HG03175 (cell line): ENCODE results near the gene SHANK3.
"Not testable (repeated sequence)": the region's sequence is repeated elsewhere in the genome, so short reads cannot be mapped to it uniquely, and the experiment has no call there.

Experiments
- ATAC-seq: cut with Tn5 transposase; IDR thresholded peaks from one replicate; pipeline ENCODE4 v1.9.1; 2021; ENCODE audit warnings: mild to moderate bottlenecking, moderate library complexity; ENCODE audit not compliant: unreplicated experiment

SHANK3 gene

GRCh38 chr22:50653256-50653655 lies 19.4 kb upstream of the SHANK3 start:
- no peak for ATAC-seq

- not testable (repeated sequence) for ATAC-seq
Measured at GRCh38 chr22:50654664-50655063, 18.0 kb upstream of the SHANK3 start.

GRCh38 chr22:50656122-50657070 lies 16.2 kb upstream of the SHANK3 start:
- ATAC-seq: no peak

GRCh38 chr22:50657925-50658324 lies 14.7 kb upstream of the SHANK3 start:
- no peak for ATAC-seq

GRCh38 chr22:50659711-50660110 lies 12.9 kb upstream of the SHANK3 start:
- not testable (repeated sequence) for ATAC-seq

- ATAC-seq: no peak
Measured at GRCh38 chr22:50660306-50660705, 12.3 kb upstream of the SHANK3 start.

- ATAC-seq: no peak
Measured at GRCh38 chr22:50665212-50665611, 7.4 kb upstream of the SHANK3 start.

GRCh38 chr22:50665738-50666137 lies 6.9 kb upstream of the SHANK3 start:
- ATAC-seq: no peak

- ATAC-seq: no peak
Measured at GRCh38 chr22:50670513-50670912, 2.1 kb upstream of the SHANK3 start.

GRCh38 chr22:50670914-50671538 lies 1.6 kb upstream of the SHANK3 start:
- ATAC-seq: no peak

GRCh38 chr22:50671641-50672040 lies 982 bp upstream of the SHANK3 start:
- no peak for ATAC-seq

- ATAC-seq: no peak
Measured at GRCh38 chr22:50672041-50672440, 582 bp upstream of the SHANK3 start.

- no peak for ATAC-seq
Measured at GRCh38 chr22:50673231-50674129, 857 bp downstream of the SHANK3 start.

GRCh38 chr22:50674130-50674500 lies 1.5 kb downstream of the SHANK3 start:
- ATAC-seq: no peak

GRCh38 chr22:50674606-50675552 lies 2.3 kb downstream of the SHANK3 start:
- no peak for ATAC-seq

GRCh38 chr22:50675553-50676179 lies 3.0 kb downstream of the SHANK3 start:
- ATAC-seq: no peak

- no peak for ATAC-seq
Measured at GRCh38 chr22:50676180-50676636, 3.6 kb downstream of the SHANK3 start.

GRCh38 chr22:50676661-50677492 lies 4.3 kb downstream of the SHANK3 start:
- ATAC-seq: no peak
